ENCODE data around the gene TMEM121.
"Not testable (repeated sequence)": the region's sequence is repeated elsewhere in the genome, so short reads cannot be mapped to it uniquely, and the experiment has no call there.

The TMEM121 gene

DNA sequence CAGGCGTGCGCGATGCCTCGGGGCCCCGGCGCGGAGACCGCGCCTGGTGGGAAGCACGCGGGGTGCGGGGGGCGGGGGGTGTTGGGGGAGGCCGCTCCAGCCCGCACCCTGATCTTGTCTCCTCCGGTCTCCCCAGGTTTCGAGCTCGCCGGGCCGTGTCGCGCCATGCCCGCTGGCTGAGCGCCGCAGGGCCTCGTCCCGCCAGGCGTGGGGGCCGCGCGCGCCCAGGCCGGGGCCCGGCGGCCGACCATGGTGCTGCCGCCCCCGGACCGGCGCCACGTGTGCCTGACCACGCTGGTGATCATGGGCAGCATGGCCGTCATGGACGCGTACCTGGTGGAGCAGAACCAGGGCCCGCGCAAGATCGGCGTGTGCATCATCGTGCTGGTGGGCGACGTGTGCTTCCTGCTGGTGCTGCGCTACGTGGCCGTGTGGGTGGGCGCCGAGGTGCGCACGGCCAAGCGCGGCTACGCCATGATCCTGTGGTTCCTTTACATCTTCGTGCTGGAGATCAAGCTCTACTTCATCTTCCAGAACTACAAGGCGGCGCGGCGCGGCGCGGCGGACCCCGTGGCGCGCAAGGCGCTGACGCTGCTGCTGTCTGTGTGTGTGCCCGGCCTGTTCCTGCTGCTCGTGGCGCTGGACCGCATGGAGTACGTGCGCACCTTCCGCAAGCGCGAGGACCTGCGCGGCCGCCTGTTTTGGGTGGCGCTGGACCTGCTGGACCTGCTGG, 2.4 kb downstream of the TMEM121 start:
- no peak for DNase-seq

DNA sequence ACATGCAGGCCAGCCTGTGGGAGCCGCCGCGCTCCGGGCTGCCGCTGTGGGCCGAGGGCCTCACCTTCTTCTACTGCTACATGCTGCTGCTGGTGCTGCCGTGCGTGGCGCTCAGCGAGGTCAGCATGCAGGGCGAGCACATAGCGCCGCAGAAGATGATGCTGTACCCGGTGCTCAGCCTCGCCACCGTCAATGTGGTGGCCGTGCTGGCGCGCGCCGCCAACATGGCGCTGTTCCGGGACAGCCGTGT, 2.9 kb downstream of the TMEM121 start:
- no peak for DNase-seq

DNA sequence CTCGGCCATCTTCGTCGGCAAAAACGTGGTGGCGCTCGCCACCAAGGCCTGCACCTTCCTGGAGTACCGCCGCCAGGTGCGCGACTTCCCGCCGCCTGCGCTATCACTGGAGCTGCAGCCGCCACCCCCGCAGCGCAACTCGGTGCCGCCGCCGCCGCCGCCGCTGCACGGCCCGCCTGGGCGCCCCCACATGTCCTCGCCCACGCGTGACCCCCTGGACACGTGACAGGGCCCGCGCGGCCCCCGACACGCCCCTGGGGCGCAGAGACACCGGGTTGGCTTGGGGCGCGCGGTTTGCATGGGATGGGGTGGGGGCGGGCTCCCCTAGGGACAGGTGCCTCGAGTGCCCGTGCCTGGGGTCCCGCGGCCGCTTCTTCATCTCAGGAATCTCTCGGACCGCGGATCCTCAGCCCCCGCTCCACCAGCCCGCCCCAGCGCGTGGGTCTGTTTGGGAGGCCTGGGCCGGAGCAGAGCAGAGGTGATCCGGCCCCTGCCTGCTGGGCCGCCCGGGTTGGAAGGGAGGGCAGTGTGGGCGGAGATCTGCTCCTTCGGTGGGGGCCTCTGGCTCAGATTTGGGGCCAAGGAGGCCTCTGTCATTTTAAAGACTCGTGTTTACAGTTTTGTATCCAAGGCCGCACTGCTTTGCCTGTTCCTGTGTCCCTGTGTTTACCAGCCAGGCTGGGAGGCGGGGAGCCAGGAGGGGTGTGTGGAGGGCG, 3.3 kb downstream of the TMEM121 start:
- DNase-seq: peak in 2 of 5 donors; percentile 24 to 27

DNA sequence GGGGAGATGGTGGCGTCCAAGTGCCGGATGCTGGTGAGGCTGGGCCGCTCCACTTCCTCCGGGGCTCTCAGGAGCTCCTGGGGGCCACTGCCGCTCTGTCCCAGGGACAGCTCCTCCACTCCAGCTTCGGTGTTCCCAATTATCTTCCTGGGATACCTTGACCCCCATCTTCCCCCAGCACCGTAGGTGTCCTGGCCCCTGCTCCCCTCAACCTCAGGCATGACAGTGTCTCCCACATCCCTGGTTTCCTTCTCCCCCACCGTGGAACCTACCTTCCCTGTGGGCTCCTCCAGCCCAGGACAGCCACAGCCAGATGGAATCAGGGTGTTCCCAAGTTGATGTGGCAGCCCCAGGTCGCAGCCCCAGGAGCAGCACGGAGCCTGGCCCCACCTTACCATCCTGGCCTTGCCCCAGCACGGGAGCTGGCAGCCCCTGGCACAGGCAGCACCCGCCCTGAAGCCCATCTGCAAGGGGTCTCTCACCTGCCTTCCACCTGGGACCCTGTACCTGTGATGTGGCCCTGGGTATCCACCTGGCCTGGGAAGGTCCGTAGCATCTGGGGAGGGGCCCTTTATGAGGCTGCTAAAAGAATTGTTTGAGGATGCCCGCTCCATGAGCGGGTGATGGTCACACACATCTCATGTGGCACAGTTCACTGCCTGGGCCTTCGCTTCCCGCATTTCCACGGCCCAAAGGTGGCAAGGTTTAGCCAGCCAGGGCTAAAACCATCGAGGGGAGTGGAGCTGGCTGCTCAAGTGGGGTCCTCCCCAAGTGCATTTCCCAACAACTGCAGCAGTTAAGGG, 4.1 kb downstream of the TMEM121 start:
- no peak for DNase-seq

DNA sequence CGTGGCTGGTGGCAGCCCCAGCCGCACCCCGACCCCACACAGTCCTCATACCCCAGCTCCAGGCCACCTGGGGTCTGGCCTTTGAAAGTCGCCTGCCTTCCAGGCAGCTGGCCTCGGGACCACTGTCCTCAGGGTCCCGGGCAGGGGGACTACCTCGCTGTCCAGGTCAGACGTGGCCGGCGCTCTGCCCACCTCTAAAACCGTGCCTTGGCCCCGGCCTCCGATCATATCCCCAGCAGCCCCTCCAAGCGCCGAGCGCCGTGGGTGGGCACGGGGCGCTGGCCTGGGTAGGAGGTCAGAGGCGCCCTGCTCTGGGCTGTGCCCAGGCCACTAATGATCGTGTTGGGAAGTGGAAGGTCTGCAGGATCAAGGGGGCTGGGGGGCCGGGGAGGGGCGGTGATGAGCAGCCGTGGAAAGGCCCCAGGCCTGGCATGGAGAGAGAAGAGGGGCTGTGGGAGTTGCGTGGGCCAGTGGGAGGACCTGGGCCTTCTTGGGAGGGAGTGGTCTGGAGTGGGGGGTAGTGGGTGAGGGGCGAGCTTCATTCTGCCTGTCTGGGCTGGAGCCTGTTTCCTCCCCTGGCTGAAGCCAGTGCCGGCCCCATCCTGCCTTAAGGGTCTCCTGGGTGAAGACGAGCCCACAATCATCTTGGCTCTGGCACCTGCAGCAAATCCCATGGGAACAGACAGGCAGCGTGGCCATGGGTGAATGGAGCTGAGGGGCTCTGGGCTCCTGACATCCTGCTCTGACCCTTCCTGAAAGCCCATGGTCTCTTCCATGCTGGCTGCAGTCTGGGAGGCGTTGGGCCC, 4.9 kb downstream of the TMEM121 start:
- no peak for DNase-seq

DNA sequence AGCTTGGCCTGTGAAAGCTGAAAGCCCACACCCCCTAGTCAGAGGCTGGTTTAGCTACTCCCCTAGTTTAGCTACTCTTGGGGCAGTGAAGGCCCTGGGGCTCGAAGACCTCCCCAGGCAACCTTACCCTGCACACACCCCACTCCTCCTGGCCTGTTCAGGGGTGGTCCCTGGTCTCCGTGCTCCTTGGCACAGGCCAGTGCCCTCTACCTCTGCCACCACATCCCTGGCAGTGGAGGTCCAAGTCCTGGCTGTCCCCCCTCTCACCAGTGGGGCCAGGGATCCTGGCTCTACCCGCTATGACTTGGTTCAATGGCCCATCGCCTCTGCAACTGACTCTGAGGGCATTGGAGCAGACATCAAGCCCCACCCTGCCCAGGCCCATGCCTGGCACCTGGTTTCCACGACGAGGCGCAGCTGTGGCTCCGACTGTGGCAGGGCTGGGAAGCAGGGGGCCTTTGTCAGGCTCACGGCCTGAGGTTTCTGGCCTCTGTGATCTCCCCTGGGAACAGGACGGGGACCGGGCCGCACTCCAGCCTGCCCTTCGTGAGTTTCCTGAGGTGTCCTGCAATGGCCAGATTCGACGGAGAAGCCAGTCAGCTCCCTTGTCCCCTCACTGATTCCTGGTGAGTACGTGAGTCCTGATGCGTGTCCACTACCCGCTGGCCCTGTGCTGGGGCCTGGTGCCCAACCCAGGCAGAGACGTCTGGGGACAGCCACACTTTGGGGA, 5.7 kb downstream of the TMEM121 start:
- no peak for DNase-seq

DNA sequence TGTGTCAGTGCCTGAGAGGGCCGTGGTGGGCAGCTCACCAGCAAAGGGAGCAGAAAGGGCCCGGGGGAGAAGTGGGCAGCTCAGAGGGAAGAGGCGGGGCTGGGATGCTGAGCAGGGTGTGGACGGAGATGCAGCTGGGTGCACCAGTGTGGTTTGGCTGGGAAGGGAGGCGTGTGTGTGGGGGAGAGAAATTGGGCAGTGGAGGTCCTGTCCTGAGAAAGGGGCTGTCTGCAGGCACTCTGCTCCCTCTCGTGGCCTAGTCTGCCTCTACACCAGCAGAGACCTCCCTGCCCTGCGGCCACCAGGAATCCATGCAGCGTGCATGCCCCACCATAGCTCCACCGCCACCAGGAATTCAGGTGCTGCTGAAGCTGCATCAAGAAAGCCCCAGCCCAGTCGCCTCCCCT, 6.4 kb downstream of the TMEM121 start:
- DNase-seq: no peak

DNA sequence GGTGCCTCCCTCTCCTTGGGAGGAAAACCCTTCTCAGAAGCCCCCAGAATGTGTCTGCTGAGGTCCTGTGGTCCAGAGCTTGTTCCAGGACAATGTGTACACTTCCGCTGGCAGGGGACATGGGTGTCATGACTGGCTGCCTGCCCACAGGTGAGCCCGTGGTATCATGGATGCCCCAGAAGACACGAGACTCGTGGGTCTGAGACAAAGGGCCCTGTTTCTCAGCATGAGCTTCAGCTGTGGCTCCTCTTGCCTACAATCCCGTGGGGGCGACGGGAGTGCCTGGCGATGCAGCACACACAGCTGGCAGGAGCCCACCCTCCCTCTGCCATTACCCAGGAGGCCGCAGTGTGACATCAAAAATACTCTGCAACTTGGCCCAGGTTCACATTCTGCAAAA, 7.0 kb downstream of the TMEM121 start:
- DNase-seq: no peak

DNA sequence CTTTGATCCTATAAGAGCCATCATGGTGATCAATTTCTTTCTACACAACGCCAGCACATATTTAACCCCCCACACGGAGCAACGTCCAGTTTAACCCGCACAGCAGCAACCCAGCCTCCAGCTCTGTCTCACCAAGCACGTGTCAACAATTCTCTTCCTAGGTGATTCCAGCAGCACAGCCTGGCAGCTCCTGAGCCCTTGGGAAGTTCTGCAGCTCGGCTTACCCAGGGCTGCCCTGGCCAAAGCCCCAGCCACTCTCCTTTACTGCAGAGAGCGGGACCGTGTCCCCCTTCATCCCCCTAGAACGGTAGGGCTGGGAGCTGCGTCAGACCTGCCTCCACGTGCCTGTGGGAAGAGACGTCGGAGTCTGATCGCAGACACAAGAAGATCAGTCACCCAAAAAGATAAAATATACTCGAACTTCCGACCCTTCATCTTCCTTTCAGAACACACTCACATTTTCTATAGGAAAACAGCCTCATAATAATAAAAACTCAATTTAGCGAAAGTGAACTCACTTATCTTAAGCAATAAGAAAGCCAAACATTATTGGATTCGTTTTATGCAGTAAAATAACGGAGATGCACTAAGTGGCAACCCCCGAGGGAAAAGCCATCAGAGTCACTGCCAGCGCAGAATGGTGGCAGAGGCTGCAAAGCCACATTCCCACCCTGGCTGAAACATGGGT, 7.6 kb downstream of the TMEM121 start:
- no peak for DNase-seq

DNA sequence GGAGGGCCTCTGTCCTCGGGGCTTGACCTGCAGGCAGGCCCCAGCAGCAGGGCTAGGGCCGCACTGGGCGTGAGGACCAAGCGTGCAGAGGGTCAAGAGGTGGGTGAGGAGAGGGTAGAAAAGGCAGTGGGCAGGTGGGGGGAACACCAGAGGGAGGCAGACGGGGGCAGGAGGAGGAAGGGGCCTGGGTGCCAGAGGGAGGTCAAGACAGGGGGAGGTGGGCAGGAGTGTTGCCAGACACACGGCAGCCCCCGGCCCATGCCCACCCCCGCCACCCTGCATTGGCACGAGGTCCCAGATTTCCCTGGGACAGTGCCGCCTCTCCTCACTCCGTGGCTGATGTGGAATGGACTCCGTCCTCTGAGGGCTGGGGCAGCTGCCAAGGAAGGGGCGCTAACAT, 8.2 kb downstream of the TMEM121 start:
- DNase-seq: no peak

DNA sequence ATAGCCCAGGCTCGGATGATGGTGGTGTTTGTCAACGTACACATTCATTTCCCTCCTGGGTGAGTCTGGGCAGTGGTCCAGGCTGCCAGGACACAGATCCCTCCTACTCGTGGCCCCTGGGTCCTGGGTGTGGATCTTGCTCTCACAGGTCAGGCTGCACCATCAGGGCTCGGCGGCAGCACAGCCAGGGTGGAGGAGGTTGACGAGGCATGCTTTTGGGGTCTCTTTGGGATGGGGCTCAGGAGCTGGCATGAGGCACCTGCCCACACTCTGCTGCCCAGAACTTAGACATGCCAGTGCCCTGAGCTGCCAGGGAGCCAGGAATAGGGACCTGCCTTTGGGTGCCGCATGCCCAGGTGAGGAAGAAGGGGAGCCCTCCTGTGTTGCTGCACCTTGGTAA, 9.7 kb downstream of the TMEM121 start:
- no peak for DNase-seq

DNA sequence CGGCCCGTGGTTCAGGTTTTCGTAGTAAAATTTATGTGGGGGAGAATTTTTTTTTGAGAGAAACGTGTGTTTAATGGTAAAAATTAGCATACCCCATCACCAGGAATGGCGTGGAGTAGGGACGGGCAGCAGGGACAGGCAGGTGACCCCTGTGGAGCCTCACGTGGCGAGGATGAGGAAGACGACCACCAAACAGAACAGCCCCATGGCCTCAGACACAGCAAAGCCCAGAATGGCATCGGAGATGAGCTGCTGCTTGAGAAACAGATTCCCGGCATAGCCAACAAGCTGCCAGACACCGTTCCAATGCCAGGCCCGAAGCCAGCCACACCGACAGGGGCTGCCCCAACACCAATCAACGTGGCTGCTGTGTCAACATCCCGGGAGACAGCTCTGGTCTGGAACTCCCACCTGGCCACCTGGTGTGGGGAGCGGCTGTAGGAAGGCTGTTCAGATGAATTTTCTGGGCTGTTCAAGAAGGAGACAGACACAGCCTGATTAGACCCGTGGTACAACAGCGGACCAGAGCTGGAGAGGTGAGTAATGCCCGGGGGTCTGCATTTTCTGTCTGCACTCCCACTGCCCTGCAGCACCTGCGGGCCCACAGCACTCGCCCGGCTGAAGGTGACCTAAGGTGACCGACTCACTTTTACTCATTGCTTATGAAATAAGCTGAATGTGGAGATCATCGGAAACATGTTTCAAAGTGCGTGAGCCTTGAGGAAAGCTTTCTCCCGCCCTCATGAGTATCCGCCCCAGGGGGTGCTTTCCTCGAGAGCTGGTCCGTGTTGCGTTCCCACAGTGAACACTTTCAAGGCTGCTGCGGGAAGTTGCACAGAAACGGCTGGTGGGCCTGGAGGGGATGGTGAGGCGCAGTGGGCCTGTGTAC, 10.6 kb downstream of the TMEM121 start:
- DNase-seq: no peak

DNA sequence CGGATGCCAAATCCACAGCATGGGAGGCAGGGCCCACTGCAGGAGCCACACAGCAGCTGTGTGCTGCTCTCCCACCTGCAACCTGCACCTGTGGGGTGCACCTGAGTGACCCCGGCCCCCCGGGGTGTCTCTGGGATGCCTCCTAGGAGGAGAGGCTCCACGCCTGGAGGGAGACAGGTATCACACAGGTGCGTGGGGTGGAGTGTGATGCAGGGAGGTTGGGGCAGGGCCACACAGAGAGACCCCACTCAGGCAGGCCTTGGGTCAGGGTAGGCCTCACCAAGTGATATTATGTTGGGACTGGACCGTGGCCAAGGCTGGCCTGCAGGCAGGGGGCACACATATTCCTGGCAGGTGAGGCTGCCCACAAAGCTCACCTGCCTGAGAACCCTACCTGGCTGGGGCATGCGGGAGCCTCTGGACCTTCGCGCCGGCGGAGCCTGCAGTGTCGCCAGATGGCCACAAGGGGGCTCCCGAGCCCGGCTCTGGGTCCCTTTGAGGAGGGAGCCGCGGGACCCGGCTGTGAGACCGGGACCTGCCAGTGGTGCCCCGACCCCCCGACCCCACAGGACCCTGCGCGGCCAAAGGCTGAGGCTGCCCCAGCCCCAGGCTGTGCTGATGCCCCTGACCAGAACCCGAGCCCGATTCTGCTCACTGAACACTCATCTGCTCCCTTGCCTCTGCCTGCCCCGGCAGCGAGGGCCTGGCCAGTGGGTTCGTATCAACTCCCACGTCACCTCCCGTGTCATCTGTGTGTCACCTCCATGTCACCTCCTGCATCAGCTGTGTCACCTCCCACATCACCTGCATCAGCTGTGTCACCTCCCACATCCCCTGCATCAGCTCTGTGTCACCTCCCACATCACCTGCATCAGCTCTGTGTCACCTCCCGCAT, 11.4 kb downstream of the TMEM121 start:
- peak; percentile 36 to 66 (median 58) for DNase-seq

DNA sequence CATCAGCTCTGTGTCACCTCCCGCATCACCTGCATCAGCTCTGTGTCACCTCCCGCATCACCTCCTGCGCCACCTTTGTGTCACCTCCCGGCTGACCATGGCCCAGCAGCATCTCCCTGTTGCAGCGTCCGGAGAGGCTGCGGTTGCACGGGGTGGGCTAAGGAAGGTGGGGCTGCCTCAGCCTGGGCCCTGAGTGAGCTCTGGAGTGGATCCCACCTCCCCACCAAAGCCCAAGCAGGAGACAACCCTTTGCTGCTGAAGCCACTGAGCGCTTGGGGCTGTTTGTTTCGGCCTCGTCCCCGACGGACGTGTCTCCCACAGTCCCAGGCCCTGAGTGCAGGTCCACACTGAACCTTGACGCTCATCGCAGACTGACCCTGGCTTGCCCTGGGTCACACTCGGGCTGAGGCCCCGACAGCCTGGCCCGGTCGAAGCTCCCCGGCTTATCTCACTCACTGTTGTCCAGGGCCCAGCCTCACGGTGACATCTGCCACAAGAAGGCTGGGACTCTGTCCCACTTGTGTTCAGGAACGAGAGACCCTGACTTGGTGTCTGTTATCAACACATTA, 12.2 kb downstream of the TMEM121 start:
- DNase-seq: no peak

DNA sequence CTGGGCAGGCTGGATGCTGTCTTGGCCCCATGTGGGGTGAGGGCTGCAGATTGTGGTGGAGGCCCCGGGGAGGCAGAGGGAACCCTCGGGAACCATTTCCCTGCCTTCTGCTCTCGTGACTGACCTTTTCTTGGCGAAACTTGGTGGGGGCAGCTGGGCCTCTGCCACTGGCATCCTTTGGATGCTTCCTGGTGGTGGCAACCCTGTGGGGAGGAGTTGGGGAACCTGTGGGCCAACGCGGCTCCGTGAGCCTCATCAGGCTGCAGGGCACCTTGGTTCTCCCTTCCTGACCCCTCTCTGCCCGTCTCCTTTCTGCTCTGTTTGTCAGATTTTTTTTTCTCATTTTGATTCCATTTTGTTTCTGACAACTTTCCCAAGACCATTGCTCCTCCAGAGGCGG, 14.4 kb downstream of the TMEM121 start:
- no peak for DNase-seq

DNA sequence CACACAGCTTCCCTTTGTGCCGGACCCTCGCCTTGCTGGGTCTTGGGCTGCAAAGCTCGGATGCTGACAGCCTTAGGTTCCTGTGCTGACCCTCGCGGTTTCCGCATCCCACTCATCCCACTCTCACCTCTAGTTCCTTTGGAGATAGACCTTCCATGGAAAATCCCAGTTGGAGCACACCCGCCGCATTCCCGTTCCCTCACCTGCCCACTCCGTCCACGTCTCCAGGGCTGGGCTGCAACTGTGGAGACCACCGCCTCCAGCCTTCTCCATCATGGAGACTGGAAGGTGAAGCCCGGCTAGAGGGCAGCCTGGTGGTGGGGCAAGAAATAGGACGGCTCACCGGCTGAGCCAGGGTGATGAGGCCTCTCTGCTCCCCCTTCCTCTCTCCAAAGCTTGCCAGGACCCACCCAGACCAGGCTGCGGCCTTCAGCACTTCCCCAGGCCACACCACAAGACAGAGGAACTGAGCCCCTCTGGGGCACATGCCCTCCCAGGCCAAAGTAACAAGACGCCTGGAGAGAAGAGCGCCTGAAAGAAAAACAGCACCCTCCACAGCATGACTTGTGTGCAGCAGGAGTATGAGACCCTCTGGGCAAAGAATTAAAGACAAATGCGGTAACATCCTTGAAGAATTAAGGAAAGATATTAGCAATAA, 15.0 kb downstream of the TMEM121 start:
- no peak for DNase-seq

DNA sequence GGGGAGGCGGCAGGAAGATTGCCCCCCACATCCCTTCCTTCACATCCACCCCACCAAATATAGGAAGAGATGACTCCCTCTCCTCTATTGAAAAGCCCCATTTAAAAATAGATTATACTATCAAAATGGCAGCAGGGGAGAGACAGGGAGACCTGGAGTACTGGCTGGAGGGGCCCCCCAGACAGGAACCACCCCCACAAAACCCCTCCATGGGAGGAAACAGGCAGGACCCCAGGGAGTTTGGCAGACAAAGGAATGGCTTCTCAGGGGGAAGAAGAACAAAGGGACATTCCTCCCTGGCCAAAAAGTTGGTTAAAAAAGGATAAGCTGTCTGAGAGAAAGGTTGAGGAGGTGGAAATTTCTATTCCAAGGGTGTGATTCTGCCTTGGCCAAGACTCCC, 19.3 kb downstream of the TMEM121 start:
- DNase-seq: not testable (repeated sequence)

DNA sequence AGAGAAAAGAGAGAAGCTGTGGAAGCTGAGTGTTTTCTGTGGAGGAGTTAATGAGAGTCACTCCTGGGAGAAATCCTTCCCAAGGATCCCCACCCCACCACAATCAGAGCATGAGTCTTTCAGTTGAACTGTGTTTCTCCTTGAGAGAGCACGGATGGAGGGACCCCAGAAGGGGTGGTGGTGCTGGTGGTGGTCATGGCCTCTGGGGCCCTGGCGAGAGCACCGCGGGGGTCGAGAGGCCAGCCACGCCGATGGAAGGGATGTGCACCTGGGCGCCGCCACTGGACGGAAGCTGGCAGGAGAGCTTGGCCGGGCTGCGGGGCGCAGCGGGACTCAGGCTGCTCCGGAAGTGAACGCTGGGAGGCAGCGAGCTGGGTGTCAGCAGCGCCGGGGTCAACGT, 20.0 kb downstream of the TMEM121 start:
- not testable (repeated sequence) for DNase-seq

DNA sequence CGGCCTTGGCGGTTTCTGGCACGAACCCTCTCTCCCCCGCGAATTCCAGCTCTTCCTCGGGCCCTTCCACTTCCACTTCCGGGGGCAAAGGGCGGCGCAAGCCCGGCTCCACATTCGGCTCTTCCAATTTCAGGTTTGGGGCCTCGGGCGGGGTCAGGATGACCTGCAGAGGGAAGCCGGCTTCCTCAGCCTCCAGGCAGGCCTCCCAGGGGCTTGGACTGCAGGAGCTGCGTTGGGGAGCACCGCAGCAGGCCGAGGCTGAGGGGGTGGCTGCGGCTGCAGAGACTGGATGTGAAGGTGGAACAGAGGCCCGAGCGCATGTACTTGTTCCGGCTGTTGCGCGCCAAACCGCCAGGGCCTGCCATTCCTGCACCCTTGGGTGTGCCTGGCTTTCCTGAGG, 20.7 kb downstream of the TMEM121 start:
- not testable (repeated sequence) for DNase-seq

Measured in T-helper 1 cell (primary cell).